H1 (cell line): ENCODE results near the gene OSGEP. TPM values are rescaled to one million over a fixed set of nuclear protein-coding genes. Genes with fewer than 3 reads are reported as not detected.

Experiments used
- SP1 ChIP-seq: IDR thresholded peaks from 2 replicates; pipeline ENCODE4 v1.6.1; 2011; ENCODE audit warnings: low read depth, low read length
- polyA plus RNA-seq, 7 experiments: library from polyadenylated mRNA; depleted of rRNA in 3 of 7; stranded (reverse) in 5 of 7; unstranded in 2 of 7; fragments of >200 nt in 5 of 7; fragments of 200-250 nt in 2 of 7; gene quantifications; 1 replicate in 5 of 7; 2 replicates in 1 of 7; 4 replicates in 1 of 7; pipeline versions ENCODE4 v1.2.1 to v1.2.3, GENCODE V29; 2011 to 2013; ENCODE audit warnings: missing spikeins in 2 of 7, mixed read lengths in 2 of 7
- total RNA-seq: library from RNA; stranded (reverse); fragmentation: NEBNext Ultra II Directional; extraction: Animal tissue kit (Norgen Biotek cat#: 25700); gene quantifications from 2 replicates; pipeline ENCODE4 v1.2.1, GENCODE V29; 2021

OSGEP gene
- total and polyA plus RNA-seq, 2 of the 8 experiments (the other 6 are each of a cell fraction or from before 2014, with no cell fraction given), result 34.4 to 78.6 TPM

DNA sequence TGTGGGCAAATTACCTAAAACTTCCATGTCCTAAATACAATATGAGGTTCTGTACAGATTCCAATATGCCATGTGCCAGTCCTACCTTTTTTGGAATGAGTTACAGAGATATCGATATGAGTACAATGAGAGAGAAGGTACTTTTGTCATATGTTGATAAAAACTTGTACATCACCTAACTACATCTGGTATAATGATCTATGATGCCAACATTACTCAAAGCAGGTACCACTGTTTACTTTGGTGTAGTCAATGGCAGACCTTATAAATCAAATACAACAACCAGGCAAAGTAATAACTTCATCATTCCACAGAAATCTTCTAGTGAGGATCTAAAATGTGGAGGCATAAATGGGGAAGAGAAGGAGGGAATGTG is 54.0 kb downstream of the OSGEP start (continued):
- TF ChIP-seq SP1, result no peak
